SU-DHL-6 (cell line): ENCODE data around the gene ZCCHC13.

ENCODE experiments used
- H2AFZ ChIP-seq: fragments of 200-600 bp; sonication (generic); 2 replicates; pipeline ENCODE4 v1.6.1; 2014; ENCODE audit warnings: low read depth, mild to moderate bottlenecking, moderate library complexity, mixed read lengths, antibody characterized with exemption, low read length; ENCODE audit not compliant: severe bottlenecking
- H3F3A ChIP-seq: fragments of 200-600 bp; shearing (Covaris generic); 2 replicates; pipeline ENCODE4 v1.6.0; 2016; ENCODE audit warnings: antibody characterized with exemption, mild to moderate bottlenecking; ENCODE audit not compliant: insufficient read depth
- H3K27ac ChIP-seq: fragments of 200-600 bp; sonication (generic); 2 replicates; pipeline ENCODE4 v1.5.1; 2016; ENCODE audit warnings: low read depth, mild to moderate bottlenecking, low read length, moderate library complexity, mixed read lengths
- H3K27me3 ChIP-seq: fragments of 200-600 bp; sonication (generic), shearing (Covaris generic); 2 replicates; pipeline ENCODE4 v1.6.0; 2014; ENCODE audit warnings: mild to moderate bottlenecking, low read length
- H3K36me3 ChIP-seq: fragments of 200-600 bp; sonication (generic); 2 replicates; pipeline ENCODE4 v1.6.1; 2014; ENCODE audit warnings: mild to moderate bottlenecking, low read length, mixed read lengths
- H3K4me2 ChIP-seq: fragments of 300-600, 200-600 bp; shearing (Covaris generic), sonication (generic); 2 replicates; pipeline ENCODE4 v1.6.0; 2014; ENCODE audit warnings: low read length, low read depth, mild to moderate bottlenecking; ENCODE audit not compliant: poor library complexity, severe bottlenecking
- H3K4me3 ChIP-seq: fragments of 200-600 bp; sonication (generic); 2 replicates; pipeline ENCODE4 v1.5.1; 2014; ENCODE audit warnings: antibody characterized with exemption, low read length, mild to moderate bottlenecking, mixed read lengths; ENCODE audit not compliant: insufficient read depth, poor library complexity, severe bottlenecking
- H3K79me2 ChIP-seq: fragments of 200-600 bp; sonication (generic); 2 replicates; pipeline ENCODE4 v1.6.1; 2014; ENCODE audit warnings: mild to moderate bottlenecking, low read length, moderate library complexity; ENCODE audit not compliant: insufficient read depth
- H3K9ac ChIP-seq: fragments of 200-600 bp; sonication (generic); 2 replicates; pipeline ENCODE4 v1.7.0; 2014; ENCODE audit warnings: mild to moderate bottlenecking, low read length
- H3K9me2 ChIP-seq: fragments of 200-600 bp; sonication (generic); replicated peaks from 2 replicates; pipeline ENCODE4 v1.6.1; 2014; ENCODE audit warnings: low read length; ENCODE audit not compliant: insufficient read depth
- H3K9me3 ChIP-seq: fragments of 200-600 bp; sonication (generic); 2 replicates; pipeline ENCODE4 v1.6.1; 2014; ENCODE audit warnings: low read length, mixed read lengths; ENCODE audit not compliant: insufficient read depth
- H4K20me1 ChIP-seq: fragments of 200-600 bp; sonication (generic); 2 replicates; pipeline ENCODE4 v1.6.1; 2014; ENCODE audit warnings: low read depth, mild to moderate bottlenecking, antibody characterized with exemption, low read length, moderate library complexity, mixed read lengths
- EZH2phosphoT487 ChIP-seq: fragments of 200-600 bp; sonication (generic), shearing (Covaris generic); conservative IDR thresholded peaks from 2 replicates; pipeline ENCODE4 v1.6.1; 2018; ENCODE audit warnings: mild to moderate bottlenecking, antibody characterized with exemption, low read length, moderate library complexity, mixed read lengths
- TF ChIP-seq, protein P1 (sequence below): fragments of 200-600 bp; sonication (generic); IDR thresholded peaks from one replicate; pipeline ENCODE4 v1.5.1; 2017; ENCODE audit warnings: antibody characterized with exemption, mild to moderate bottlenecking, low read length, moderate library complexity; ENCODE audit not compliant: insufficient read depth, poor library complexity, severe bottlenecking

The ZCCHC13 gene

GRCh38 chrX:74292808-74293123, 11.2 kb upstream of the ZCCHC13 start:
- H3K36me3 ChIP-seq, result no peaks in the 10 kb centered on the region
- H3K27ac ChIP-seq, result no peak overlapping the region
- peak overlapping the region; percentile 83 for H3K9ac ChIP-seq
- H3K9me2 ChIP-seq, result no peaks in the 10 kb centered on the region
- H4K20me1 ChIP-seq, result no peaks in the 10 kb centered on the region
- peak overlapping the region; percentile 79 for H3K4me2 ChIP-seq
- H3K9me3 ChIP-seq, result no peaks in the 10 kb centered on the region
- H3K79me2 ChIP-seq, result peaks cover 45% of the 10 kb centered on the region
- TF ChIP-seq, protein P1, sequence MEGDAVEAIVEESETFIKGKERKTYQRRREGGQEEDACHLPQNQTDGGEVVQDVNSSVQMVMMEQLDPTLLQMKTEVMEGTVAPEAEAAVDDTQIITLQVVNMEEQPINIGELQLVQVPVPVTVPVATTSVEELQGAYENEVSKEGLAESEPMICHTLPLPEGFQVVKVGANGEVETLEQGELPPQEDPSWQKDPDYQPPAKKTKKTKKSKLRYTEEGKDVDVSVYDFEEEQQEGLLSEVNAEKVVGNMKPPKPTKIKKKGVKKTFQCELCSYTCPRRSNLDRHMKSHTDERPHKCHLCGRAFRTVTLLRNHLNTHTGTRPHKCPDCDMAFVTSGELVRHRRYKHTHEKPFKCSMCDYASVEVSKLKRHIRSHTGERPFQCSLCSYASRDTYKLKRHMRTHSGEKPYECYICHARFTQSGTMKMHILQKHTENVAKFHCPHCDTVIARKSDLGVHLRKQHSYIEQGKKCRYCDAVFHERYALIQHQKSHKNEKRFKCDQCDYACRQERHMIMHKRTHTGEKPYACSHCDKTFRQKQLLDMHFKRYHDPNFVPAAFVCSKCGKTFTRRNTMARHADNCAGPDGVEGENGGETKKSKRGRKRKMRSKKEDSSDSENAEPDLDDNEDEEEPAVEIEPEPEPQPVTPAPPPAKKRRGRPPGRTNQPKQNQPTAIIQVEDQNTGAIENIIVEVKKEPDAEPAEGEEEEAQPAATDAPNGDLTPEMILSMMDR, result no peak
- TF ChIP-seq EZH2phosphoT487, result no peak
- no peaks in the 10 kb centered on the region for H3K27me3 ChIP-seq
- peak overlapping the region; percentile 84 for H3K4me3 ChIP-seq
- H3F3A ChIP-seq, result no peaks in the 10 kb centered on the region
- H2AFZ ChIP-seq, result peak overlapping the region; percentile 85

DNA sequence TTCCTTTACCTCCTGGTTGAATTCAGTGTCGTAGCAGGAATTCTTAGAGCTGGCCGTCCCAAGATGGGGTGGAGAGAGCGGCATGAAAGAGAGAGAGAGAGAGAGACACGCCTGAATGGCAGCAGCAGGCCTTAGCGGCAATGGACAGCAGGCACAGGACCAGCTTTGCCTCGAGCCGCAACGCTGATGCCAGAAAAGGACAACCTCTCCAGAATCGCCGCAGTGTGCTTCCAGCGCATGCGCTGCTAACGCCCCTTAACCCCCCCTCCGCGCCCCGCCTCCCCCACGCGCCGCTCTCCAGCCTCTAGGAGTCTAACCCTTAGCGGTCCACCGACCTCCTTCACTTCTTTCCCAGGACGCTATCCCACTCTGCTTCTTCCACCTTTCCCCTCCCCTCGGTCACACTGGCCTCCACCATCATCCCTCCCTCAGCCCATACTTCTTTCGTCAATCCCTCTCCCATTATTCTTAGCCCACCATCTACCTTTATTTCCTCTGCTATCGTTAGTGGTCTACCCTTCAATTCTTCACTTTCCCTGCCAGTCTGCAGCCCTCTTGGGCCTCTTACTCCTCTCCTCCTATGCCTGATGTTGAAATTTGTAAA, 10.5 kb upstream of the ZCCHC13 start:
- H3K27ac ChIP-seq, result no peak overlapping the region
- H2AFZ ChIP-seq, result peak overlapping the region; percentile 85
- H4K20me1 ChIP-seq, result no peaks in the 10 kb centered on the region
- no peaks in the 10 kb centered on the region for H3F3A ChIP-seq
- no peaks in the 10 kb centered on the region for H3K36me3 ChIP-seq
- peaks cover 38% of the 10 kb centered on the region for H3K79me2 ChIP-seq
- no peaks in the 10 kb centered on the region for H3K9me2 ChIP-seq
- peak overlapping the region; percentile 83 for H3K9ac ChIP-seq
- no peak for TF ChIP-seq EZH2phosphoT487
- TF ChIP-seq, protein P1, result no peak
- no peaks in the 10 kb centered on the region for H3K9me3 ChIP-seq
- H3K4me3 ChIP-seq, result peak overlapping the region; percentile 84
- H3K4me2 ChIP-seq, result peak overlapping the region; percentile 79
- no peaks in the 10 kb centered on the region for H3K27me3 ChIP-seq

- Histone ChIP-seq H3K4me2 (no peak overlapping the region), H3K9ac (no peak overlapping the region), H2AFZ (no peak overlapping the region), H3F3A (no peaks in the 10 kb centered on the region), H3K4me3 (no peak overlapping the region), H3K79me2 (peaks cover 21% of the 10 kb centered on the region), H3K27me3 (no peaks in the 10 kb centered on the region), H3K9me2 (no peaks in the 10 kb centered on the region), H3K36me3 (no peaks in the 10 kb centered on the region), H3K9me3 (no peaks in the 10 kb centered on the region), H3K27ac (no peak overlapping the region), H4K20me1 (no peaks in the 10 kb centered on the region)
- TF ChIP-seq, protein P1, result no peak
- TF ChIP-seq EZH2phosphoT487, result no peak
These were observed 8.9 kb upstream of the ZCCHC13 start for GRCh38 chrX:74295101-74295500.
